ENCODE results near the gene LDB1. TPM values are rescaled to one million over a fixed set of nuclear protein-coding genes. Genes with fewer than 3 reads are reported as not detected.

LDB1 gene
- total and polyA plus RNA-seq, 4 donors, result 28.6 to 81.6 (median 39.3) TPM

DNA sequence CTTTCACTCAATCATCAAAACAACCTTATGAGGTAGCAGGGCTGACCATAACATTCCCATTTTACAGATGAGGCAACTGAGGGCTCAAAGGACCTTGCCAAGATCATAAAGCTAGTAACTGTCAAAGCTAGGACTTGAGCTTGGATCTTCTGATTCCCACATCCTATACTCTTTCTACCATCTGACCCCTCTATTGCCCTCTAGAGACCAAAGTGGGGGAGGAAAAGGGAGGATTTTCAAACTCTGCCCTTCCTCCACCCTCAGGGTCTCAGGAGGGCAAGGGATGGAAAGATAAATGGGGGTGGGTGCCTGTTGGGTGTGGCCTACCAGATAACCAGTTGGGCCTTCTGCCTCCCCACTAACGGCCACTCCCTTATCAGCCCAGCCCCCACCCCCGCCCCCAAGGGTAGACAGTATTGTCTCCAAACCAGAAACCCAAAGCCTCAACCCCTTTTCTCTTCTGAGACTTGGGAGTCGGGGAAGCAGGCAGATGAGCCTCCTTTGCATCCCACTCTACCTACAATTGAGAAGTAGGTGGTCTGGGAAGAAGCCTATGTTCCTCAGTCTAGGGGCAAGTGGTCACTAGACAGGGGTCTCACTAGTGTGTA, 7.9 kb downstream of the LDB1 start:
- H3K9me3 ChIP-seq (ENCODE audit: control insufficient read depth in 4 of 4, insufficient read depth in 3 of 4, low read length in 3 of 4), result no peaks in the 10 kb centered on the region
- 53 to 60% methylated on average over 3 of the region's 3 CpGs for whole genome bisulfite sequencing, 2 donors
- ATAC-seq (ENCODE audit: insufficient read depth, low FRiP score) (no peak), DNase-seq (no peak)
- H3K4me1 ChIP-seq (ENCODE audit: control insufficient read depth in 5 of 5, insufficient read depth in 5 of 5, low read length in 5 of 5), result peaks cover 0 to 40% (median 24%) of the 10 kb centered on the region in 5 donors
- no peaks in the 10 kb centered on the region for H3K27me3 ChIP-seq (ENCODE audit: control insufficient read depth in 3 of 3, insufficient read depth in 3 of 3, low read length in 2 of 3)
- H3K4me3 ChIP-seq, result no peak overlapping the region
- no peak for TF ChIP-seq CTCF (IDR thresholded peaks at IDR 0.05; ENCODE audit: control extremely low read depth, extremely low read depth)
- peaks cover 21 to 40% (median 39%) of the 10 kb centered on the region in 4 donors for H3K36me3 ChIP-seq (ENCODE audit: control insufficient read depth in 4 of 4, insufficient read depth in 4 of 4, low read length in 4 of 4)
- H3K27ac ChIP-seq (ENCODE audit: low read depth in 1 of 2, low read length in 1 of 2), result no peak overlapping the region
- H3K9ac ChIP-seq (ENCODE audit: insufficient read depth in 1 of 2, low read length in 2 of 2), result no peak overlapping the region

DNA sequence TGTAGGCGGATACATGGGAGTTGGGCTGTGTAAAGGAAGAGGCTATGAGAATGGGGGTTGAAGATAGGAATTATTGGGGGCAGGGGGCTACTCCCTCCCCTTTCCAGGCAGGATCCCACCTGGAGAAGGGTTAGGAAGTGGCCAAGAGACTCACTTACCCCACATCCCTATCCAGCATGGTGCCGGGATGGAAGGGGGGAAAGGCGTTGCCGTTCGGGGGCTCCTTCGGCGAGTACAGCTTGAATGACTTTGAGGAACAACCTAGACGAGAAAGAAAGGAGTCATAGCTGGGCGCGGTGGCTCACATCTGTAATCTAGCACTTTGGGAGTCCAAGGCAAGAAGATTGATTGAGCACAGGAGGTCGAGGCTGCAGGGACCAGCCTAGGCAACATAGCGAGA, 8.9 kb downstream of the LDB1 start:
- WGBS, 2 donors, result 95 to 97% methylated on average over 12 of the region's 12 CpGs
- peaks cover 22 to 47% (median 44%) of the 10 kb centered on the region in 4 donors for H3K36me3 ChIP-seq (ENCODE audit: control insufficient read depth in 4 of 4, insufficient read depth in 4 of 4, low read length in 4 of 4)
- no peak for TF ChIP-seq CTCF (IDR thresholded peaks at IDR 0.05; ENCODE audit: control extremely low read depth, extremely low read depth)
- H3K9me3 ChIP-seq (ENCODE audit: control insufficient read depth in 4 of 4, insufficient read depth in 3 of 4, low read length in 3 of 4), result no peaks in the 10 kb centered on the region
- H3K27ac ChIP-seq (ENCODE audit: low read depth in 1 of 2, low read length in 1 of 2), result no peak overlapping the region
- ATAC-seq (ENCODE audit: insufficient read depth, low FRiP score) (no peak), DNase-seq (no peak)
- no peak overlapping the region for H3K9ac ChIP-seq (ENCODE audit: insufficient read depth in 1 of 2, low read length in 2 of 2)
- H3K4me3 ChIP-seq, result no peak overlapping the region
- peaks cover 0 to 30% (median 16%) of the 10 kb centered on the region in 5 donors for H3K4me1 ChIP-seq (ENCODE audit: control insufficient read depth in 5 of 5, insufficient read depth in 5 of 5, low read length in 5 of 5)
- H3K27me3 ChIP-seq (ENCODE audit: control insufficient read depth in 3 of 3, insufficient read depth in 3 of 3, low read length in 2 of 3), result no peaks in the 10 kb centered on the region

DNA sequence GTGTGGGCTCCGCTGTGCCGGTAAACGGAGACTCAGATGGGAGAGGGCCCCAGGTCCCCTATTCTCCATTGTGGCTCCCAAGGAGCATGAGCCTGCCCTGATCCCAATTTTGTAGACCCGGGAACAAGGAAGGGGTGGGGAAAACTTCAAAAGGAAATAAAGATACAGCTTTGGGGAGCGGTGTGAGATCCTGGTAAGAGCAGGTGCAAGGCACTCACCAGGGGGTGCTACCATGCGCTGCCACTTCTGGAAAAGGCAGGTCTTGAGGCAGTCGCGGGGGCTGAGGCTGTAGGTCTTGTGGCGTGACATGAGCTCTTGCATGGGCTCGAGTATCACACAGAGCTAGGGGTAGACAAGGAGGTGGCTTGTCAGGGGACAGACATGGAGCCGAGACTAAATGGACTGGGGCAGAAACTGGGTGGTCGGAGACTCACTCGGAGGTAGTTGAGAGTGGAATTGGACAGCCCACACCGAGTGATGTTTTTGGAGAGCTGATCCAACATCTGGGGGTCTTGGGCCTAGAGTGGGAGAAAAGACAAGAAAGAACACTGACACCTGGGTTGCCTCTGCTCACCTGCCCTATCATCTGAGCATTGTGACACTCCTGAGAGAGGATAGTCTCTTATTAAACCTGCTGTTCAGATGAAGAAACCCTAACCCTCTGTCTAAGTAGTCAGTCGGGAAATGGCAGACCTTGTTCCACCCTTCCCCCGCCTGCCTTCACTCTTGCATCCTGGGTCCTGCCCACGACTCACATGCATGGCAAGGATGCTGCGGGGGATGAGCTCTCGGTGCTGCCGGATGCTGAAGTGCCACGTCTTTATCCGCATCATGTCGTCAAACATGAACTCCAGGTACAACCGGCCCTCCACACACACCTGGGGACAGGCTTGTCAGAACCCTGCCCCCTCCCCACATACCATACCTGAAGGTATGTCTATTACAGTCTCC, 10.7 kb downstream of the LDB1 start:
- Histone ChIP-seq H3K4me1 (ENCODE audit: control insufficient read depth in 5 of 5, insufficient read depth in 5 of 5, low read length in 5 of 5) (peaks cover 0 to 16% (median 8%) of the 10 kb centered on the region in 5 donors), H3K9ac (ENCODE audit: insufficient read depth in 1 of 2, low read length in 2 of 2) (no peak overlapping the region), H3K9me3 (ENCODE audit: control insufficient read depth in 4 of 4, insufficient read depth in 3 of 4, low read length in 3 of 4) (no peaks in the 10 kb centered on the region), H3K27ac (ENCODE audit: low read depth in 1 of 2, low read length in 1 of 2) (no peak overlapping the region), H3K27me3 (ENCODE audit: control insufficient read depth in 3 of 3, insufficient read depth in 3 of 3, low read length in 2 of 3) (no peaks in the 10 kb centered on the region), H3K4me3 (no peak overlapping the region), H3K36me3 (ENCODE audit: control insufficient read depth in 4 of 4, insufficient read depth in 4 of 4, low read length in 4 of 4) (peaks cover 22 to 51% (median 46%) of the 10 kb centered on the region in 4 donors)
- DNase-seq, result no peak
- no peak for ATAC-seq (ENCODE audit: insufficient read depth, low FRiP score)
- 92 to 95% methylated on average over 24 of the region's 24 CpGs for WGBS, 2 donors
- TF ChIP-seq CTCF (IDR thresholded peaks at IDR 0.05; ENCODE audit: control extremely low read depth, extremely low read depth), result no peak

Measured in lung (tissue), 12 donors.